Neural progenitor cell (in vitro differentiated cells): Measurements from ENCODE around the gene ISG15.

Source experiments
- EZH2 ChIP-seq: fragments of 200-600 bp; sonication (generic); IDR thresholded peaks from 2 replicates; pipeline ENCODE4 v1.6.1; 2017; ENCODE audit warnings: antibody characterized with exemption, mild to moderate bottlenecking, moderate library complexity
- TF ChIP-seq, protein P1 (sequence below): fragments of 200-600 bp; sonication (generic); IDR thresholded peaks from 2 replicates; pipeline ENCODE4 v1.5.1; 2017; ENCODE audit warnings: antibody characterized with exemption, mild to moderate bottlenecking

DNA sequence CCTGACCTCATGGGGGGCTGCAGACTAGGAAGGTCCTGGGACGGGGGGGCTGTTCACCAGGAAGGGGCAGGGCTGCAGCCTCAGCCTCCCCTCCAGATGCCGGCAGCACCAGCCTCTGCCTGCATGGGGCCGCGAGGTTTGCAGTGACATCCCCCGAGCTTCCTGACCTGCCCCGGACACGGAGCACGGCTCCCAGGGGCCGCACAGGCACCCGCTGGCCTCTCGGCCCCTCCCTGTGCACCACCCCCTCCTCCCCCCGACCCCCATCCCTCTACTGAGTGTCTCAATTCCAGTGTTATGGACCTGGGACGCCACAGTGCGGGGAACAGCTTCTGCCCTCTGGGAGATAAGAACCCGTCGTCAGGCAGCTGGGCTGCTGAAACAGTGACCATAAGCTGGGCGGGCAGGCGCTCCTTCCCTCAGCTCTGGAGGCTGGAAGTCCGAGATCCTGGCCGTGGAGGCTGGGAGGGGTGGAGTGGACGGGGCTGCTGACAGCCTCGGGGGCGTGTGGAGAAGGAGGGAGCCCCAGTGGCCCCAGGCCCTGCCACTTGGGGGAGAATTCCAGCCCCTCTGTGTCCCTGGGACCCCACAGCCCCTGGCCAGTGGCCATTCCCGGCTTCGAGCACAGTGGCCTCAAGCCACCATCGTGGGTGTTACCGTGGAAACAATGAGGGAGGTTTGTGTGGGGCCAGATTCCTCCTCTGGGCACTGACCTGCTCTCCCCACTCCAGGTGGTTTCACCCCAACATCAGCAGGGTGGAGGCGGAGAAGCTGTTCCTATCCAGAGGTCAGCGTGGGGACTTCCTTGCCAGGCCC, 49.3 kb downstream of the ISG15 start:
- TF ChIP-seq, protein P1, sequence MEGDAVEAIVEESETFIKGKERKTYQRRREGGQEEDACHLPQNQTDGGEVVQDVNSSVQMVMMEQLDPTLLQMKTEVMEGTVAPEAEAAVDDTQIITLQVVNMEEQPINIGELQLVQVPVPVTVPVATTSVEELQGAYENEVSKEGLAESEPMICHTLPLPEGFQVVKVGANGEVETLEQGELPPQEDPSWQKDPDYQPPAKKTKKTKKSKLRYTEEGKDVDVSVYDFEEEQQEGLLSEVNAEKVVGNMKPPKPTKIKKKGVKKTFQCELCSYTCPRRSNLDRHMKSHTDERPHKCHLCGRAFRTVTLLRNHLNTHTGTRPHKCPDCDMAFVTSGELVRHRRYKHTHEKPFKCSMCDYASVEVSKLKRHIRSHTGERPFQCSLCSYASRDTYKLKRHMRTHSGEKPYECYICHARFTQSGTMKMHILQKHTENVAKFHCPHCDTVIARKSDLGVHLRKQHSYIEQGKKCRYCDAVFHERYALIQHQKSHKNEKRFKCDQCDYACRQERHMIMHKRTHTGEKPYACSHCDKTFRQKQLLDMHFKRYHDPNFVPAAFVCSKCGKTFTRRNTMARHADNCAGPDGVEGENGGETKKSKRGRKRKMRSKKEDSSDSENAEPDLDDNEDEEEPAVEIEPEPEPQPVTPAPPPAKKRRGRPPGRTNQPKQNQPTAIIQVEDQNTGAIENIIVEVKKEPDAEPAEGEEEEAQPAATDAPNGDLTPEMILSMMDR: no peak
- TF ChIP-seq EZH2: no peak
